Aorta (tissue), 5 donors: ENCODE measurements around the gene ADAM33. TPM values are rescaled to one million over a fixed set of nuclear protein-coding genes. Genes with fewer than 3 reads are reported as not detected.

ENCODE experiments used
- ATAC-seq: fragments of 200-7000 bp; cut with Tn5 transposase; one replicate; pipeline ENCODE4 v1.9.1; 2022; ENCODE audit warnings: moderate library complexity; ENCODE audit not compliant: low FRiP score
- DNase-seq, 2 donors: peaks; one replicate each; pipeline ENCODE4 v3.0.0-alpha.2; 2020
- H3K27ac ChIP-seq, 2 donors: one replicate each; pipeline ENCODE4 v1.5.1; 2013; ENCODE audit warnings: low read length in 2 of 2, mild to moderate bottlenecking in 2 of 2, moderate library complexity in 2 of 2, control low read depth in 1 of 2, inconsistent platforms in 1 of 2, low read depth in 1 of 2
- H3K27me3 ChIP-seq, 2 donors: one replicate each; pipeline ENCODE4 v1.6.1; 2013; ENCODE audit warnings: control low read depth in 1 of 2, low read length in 1 of 2, mild to moderate bottlenecking in 1 of 2, moderate library complexity in 1 of 2; ENCODE audit not compliant: insufficient read depth in 2 of 2, control insufficient read depth in 1 of 2
- H3K36me3 ChIP-seq, 2 donors: one replicate each; pipeline ENCODE4 v1.6.1; 2013; ENCODE audit warnings: control low read depth in 1 of 2, low read length in 1 of 2, mild to moderate bottlenecking in 1 of 2; ENCODE audit not compliant: insufficient read depth in 2 of 2, control insufficient read depth in 1 of 2
- H3K4me1 ChIP-seq, 2 donors: one replicate each; pipeline ENCODE4 v1.6.1; 2013; ENCODE audit warnings: low read length in 2 of 2, control low read depth in 1 of 2, mild to moderate bottlenecking in 1 of 2, moderate library complexity in 1 of 2; ENCODE audit not compliant: insufficient read depth in 2 of 2, control insufficient read depth in 1 of 2
- H3K4me3 ChIP-seq, 2 donors: one replicate each; pipeline ENCODE4 v1.5.1; 2013; ENCODE audit warnings: low read length in 2 of 2, control low read depth in 1 of 2, mild to moderate bottlenecking in 1 of 2
- H3K9me3 ChIP-seq: one replicate; pipeline ENCODE4 v1.6.1; 2013; ENCODE audit warnings: mild to moderate bottlenecking, low read length; ENCODE audit not compliant: control insufficient read depth
- WGBS, 2 donors: extraction: QIAGEN DNeasy Blood & Tissue Kit; methylation state at CpG; one replicate each; pipeline ENCODE4 v1.1.7; 2013; 5-methylcytosine and 5-hydroxymethylcytosine counted together
- intact Hi-C, 2 donors: fragments of 100-400 bp; cut with DNase I; formaldehyde crosslinking; loops; one replicate each; pipeline versions ENCODE4 v1.14.2 to v1.15.0; 2022
- polyA plus RNA-seq, 2 donors: library from polyadenylated mRNA; stranded (reverse); fragments of 200-250 nt; gene quantifications; one replicate each; pipeline ENCODE4 v1.2.3, GENCODE V29; 2013
- total RNA-seq, 2 donors: library from RNA; stranded (reverse); fragmentation: NEBNext Ultra II Directional; extraction: Animal tissue kit (Norgen Biotek cat#: 25700); gene quantifications; one replicate each; pipeline ENCODE4 v1.2.1, GENCODE V29; 2021
- donor health status: healthy with polysubstance abuse.
- donor health status: Bipolar disorder and iron deficiency.
- donor health status: DM: no; HTN: no; CAD: no.
- donor health status: DM: no; HTN: no; CAD: no.
- donor health status: DM: yes; HTN: yes; CAD: no.

ADAM33 gene
- total and polyA plus RNA-seq, 4 donors: 36.9 to 352 (median 68.3) TPM

DNA sequence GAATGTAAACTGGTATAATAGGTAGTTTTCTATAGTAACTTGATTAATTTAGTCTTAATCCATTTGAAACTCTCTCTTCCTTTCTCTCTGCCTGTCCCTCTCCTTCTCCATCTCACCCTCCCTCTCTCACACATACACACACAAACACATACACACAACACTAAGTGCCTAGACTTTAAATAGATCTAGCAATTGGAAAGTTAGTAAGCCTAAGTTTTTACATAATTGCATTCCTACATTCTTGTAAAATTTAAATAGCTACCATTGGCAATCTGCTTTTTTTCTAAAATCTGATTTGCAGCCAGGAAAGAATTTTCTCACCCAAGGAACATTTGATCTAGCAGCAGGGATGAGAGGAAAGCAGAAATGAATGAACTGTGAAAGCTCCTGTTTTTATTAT is 34.3 kb downstream of the ADAM33 start:
- H3K4me1 ChIP-seq: no peaks in the 10 kb centered on the region
- no peak overlapping the region for H3K4me3 ChIP-seq
- peaks cover 6 to 11% of the 10 kb centered on the region in 2 donors for H3K36me3 ChIP-seq
- no peaks in the 10 kb centered on the region for H3K9me3 ChIP-seq
- H3K27ac ChIP-seq: no peak overlapping the region
- H3K27me3 ChIP-seq: no peaks in the 10 kb centered on the region
- DNase-seq (no peak), ATAC-seq (no peak)
- intact Hi-C loops: no loop called here

DNA sequence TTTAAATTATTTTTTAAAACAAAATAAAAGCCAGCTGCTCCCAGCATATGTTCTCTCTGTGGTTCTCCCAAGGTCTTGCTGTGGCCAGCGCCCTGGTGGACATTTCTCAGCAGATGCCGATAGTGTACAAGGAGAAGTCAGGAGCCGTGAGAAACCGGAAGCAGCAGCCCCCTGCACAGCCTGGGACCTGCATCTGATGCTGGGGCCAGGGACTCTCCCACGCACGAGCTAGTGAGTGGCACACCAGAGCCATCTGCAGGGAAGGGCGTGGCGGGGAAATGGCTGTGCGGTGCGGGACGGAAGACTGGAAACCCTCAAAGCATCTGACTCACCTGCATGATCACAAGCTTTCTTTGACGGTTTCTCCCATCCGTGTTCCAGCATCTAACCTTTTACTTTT is 35.2 kb downstream of the ADAM33 start:
- Histone ChIP-seq H3K27ac (no peak overlapping the region), H3K27me3 (no peaks in the 10 kb centered on the region), H3K36me3 (peaks cover 9 to 12% of the 10 kb centered on the region in 2 donors), H3K4me1 (no peaks in the 10 kb centered on the region), H3K9me3 (no peaks in the 10 kb centered on the region), H3K4me3 (no peak overlapping the region)
- intact Hi-C loops: no loop called here
- no peak for ATAC-seq
- DNase-seq: no peak
- 91 to 92% methylated on average over 13 of the region's 13 CpGs for WGBS, 2 donors

DNA sequence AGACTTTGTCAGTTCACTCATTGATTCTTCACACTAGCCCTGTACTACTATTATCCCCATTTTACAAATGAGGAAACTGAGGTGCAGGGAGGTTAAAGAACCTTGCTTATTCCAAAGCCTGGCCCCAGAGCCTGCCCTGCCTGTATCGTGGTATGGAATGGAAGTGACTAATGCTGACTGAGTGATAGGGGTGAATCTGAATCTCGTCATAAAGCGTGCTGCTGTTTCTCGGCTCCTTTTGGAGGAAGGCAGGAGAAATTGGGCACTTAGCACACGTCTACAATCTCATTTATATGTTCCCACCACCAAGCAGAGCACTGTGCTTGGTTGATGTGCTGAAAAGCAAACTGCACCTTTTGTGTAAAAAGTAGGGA is 35.8 kb downstream of the ADAM33 start:
- WGBS, 2 donors: 86 to 90% methylated on average over 5 of the region's 5 CpGs
- Histone ChIP-seq H3K27me3 (no peaks in the 10 kb centered on the region), H3K9me3 (no peaks in the 10 kb centered on the region), H3K4me3 (no peak overlapping the region), H3K27ac (no peak overlapping the region), H3K4me1 (no peaks in the 10 kb centered on the region), H3K36me3 (peaks cover 9 to 12% of the 10 kb centered on the region in 2 donors)
- ATAC-seq (no peak), DNase-seq (no peak)
- intact Hi-C loops: no loop called here

DNA sequence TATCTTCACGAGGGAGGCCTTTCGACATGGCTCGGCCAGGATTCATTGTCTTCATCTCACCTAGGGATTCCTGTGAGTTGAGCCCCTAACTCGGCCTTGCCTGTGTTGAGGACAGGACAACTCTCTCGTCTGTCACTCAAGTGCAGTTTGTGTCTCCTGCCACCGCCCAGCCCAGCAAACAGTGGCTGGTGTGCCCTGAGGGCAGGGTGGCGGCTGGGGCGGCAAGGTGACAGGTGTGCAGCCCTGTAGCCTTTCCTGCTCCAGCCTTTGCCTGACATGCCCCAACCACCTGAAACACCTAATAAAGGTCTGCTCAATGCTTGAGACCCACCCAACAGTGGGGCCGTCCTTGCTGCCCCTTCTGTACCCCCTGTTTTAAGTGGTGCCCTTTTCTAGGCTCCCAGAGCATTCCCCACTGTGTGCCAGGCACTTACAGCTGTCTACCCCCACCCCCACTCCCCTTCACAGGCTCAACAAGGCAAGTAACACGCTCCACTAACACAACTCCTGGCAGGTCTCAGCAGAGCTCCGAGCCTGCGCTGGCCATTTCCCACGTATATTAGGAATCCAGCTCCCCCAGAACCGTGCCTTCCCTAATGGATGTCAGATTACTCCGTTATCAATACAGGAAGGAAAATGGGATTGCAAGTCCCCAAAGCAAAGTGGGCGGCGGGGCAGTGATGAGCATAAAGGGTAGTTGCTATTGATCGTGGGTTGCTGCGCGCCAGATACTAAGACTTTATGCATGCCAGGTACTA is 36.3 kb downstream of the ADAM33 start:
- Histone ChIP-seq H3K27ac (no peak overlapping the region), H3K36me3 (peaks cover 9 to 12% of the 10 kb centered on the region in 2 donors), H3K4me1 (no peaks in the 10 kb centered on the region), H3K27me3 (no peaks in the 10 kb centered on the region), H3K9me3 (no peaks in the 10 kb centered on the region), H3K4me3 (no peak overlapping the region)
- no peak for ATAC-seq
- intact Hi-C loops: no loop called here
- DNase-seq: no peak
- 93 to 95% methylated on average over 20 of the region's 20 CpGs for WGBS, 2 donors

DNA sequence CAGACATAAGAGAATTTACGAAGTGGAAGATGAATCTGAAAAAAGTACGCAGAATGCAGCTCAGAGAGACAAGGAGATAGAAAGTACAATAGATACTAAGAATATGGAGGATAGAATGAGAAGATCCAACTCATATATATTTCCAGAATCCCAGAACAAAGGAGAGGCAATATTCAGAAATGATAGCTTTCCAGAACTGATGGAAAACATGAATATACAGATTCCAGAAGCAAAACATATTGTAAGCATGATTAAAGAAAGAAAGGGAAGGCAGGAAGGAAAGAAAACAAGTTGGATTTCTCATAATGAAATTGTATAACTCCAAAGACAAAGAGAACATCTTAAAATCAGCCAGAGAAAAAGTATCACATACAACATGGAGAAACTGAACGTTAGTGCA is 41.6 kb downstream of the ADAM33 start:
- Histone ChIP-seq H3K4me3 (no peak overlapping the region), H3K36me3 (peaks cover 5 to 9% of the 10 kb centered on the region in 2 donors), H3K9me3 (no peaks in the 10 kb centered on the region), H3K27ac (no peak overlapping the region), H3K27me3 (no peaks in the 10 kb centered on the region), H3K4me1 (no peaks in the 10 kb centered on the region)
- intact Hi-C loops: no loop called here
- ATAC-seq (no peak), DNase-seq (no peak)
- 81 to 96% methylated on average over 3 of the region's 3 CpGs for WGBS, 2 donors

DNA sequence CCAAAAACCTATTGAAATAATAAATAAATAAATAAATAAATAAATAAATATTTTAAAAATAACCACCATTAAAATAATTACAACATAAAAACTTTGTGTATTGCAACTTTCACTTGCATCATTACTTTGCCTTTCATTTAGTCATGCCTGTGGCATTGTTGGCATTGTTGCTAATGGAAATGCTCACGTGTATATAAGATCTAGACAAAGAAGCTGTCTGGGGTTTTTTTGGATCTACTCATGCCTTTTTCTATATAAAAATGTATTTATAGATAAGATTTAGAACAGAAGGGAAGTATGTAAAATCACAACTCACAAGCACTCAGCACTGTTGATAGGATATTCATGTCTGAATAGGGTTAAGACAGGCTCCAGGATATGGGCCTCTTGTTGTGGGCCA is 46.5 kb downstream of the ADAM33 start:
- WGBS, 2 donors: 84 to 94% methylated on average over 1 of the region's 1 CpG

DNA sequence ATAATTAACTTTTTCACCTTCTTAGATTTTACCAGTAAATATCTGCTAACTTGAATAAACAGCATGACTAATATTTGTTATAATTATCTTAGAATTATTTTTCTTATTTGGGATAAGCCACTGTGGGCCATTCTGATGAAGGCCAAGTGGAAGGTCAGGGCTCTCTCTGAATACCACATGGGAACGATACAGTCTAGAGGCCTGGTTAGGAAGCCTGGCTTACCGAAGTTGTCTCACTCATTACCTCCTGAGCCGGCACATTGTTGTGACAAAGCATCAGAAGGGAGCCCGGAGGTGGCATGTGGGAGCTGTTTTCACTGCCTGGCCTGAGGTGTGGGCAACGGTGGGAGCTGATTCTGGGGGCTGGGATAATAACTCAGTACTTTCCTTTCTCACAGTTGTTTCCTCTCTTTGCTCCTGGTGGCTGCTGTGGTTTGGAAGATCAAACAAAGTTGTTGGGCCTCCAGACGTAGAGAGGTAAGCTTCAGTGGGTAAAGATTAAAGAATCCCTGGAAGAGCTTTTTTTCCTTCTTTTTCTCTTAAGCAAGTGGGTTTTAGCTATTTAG is 47.8 kb downstream of the ADAM33 start:
- Histone ChIP-seq H3K27me3 (no peaks in the 10 kb centered on the region), H3K9me3 (no peaks in the 10 kb centered on the region), H3K27ac (no peak overlapping the region), H3K4me3 (no peak overlapping the region), H3K36me3 (peaks cover 0 to 3% of the 10 kb centered on the region in 2 donors), H3K4me1 (no peaks in the 10 kb centered on the region)
- WGBS, 2 donors: 59 to 75% methylated on average over 6 of the region's 6 CpGs
- no peak for DNase-seq
- ATAC-seq: no peak
- intact Hi-C loops: no loop called here

More for the DNA sequence above, 46.5 kb downstream of the ADAM33 start:
- intact Hi-C loops: no loop called here
- Histone ChIP-seq H3K27me3 (no peaks in the 10 kb centered on the region), H3K36me3 (peaks cover 0 to 3% of the 10 kb centered on the region in 2 donors), H3K27ac (no peak overlapping the region), H3K4me1 (no peaks in the 10 kb centered on the region), H3K4me3 (no peak overlapping the region), H3K9me3 (no peaks in the 10 kb centered on the region)
- no peak for ATAC-seq
- DNase-seq: no peak

DNA sequence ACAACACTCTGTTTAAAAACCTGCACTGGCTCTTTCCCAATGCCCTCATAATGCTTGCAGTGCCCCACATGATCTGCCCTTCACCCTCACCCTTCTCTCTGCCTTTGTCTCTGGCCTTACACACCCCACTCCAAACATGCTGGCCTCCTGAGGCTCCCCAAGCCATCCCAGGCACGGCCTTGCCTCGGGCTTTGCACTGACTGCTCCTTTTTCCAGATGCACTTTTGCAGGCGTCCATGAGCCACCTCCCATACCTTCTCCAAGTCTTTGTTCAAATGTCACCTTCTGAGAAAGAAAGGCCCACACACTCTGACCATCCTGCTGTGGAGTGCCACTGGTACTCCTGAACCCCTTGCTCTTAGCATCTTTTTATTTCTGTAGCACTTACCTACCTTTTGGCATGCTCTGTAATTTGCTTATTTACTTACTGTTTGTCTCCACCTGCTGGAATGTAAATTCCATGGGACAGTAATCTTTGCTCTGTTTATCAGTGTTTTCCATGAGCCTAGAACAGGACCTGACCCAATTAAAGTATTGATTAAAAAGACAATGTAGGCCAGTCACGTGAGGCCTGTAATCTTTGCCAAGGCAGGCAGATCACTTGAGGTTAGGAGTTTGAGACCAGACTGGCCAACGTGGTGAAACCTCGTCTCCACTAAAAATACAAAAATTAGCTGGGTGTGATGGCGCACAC is 49.4 kb downstream of the ADAM33 start:
- 88 to 92% methylated on average over 7 of the region's 7 CpGs for WGBS, 2 donors
- Histone ChIP-seq H3K4me1 (no peaks in the 10 kb centered on the region), H3K4me3 (no peak overlapping the region), H3K27me3 (no peaks in the 10 kb centered on the region), H3K9me3 (no peaks in the 10 kb centered on the region), H3K36me3 (peaks cover 0 to 1% of the 10 kb centered on the region in 2 donors), H3K27ac (no peak overlapping the region)
- DNase-seq (no peak), ATAC-seq (no peak)
- intact Hi-C loops: no loop called here

DNA sequence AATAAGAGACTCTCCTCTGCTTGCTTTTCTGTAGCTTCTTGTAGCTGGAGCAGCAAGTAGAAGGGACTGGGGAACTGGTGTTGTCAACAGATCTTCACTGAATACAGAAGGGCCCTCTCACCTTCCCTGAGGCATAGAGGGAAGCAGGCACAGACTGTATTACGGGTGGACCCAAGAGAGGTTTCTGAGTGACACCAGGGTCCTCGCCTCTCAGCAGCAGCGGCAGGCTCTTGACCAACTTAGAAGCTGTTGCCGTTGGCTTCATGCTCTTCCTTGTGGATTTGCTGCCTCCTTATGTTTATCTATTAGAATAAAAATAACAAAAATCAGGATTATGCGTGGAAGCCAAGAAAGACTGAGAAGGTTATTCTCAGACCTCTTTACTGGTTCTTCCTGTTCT is 50.3 kb downstream of the ADAM33 start:
- no peak for DNase-seq
- ATAC-seq: no peak
- H3K4me1 ChIP-seq: no peaks in the 10 kb centered on the region
- no peak overlapping the region for H3K4me3 ChIP-seq
- intact Hi-C loops: no loop called here
- no peaks in the 10 kb centered on the region for H3K36me3 ChIP-seq
- H3K27ac ChIP-seq: no peak overlapping the region
- no peaks in the 10 kb centered on the region for H3K27me3 ChIP-seq
- 31 to 36% methylated on average over 5 of the region's 5 CpGs for WGBS, 2 donors
- H3K9me3 ChIP-seq: no peaks in the 10 kb centered on the region
